Spleen (tissue), 7 donors: Measurements from ENCODE around the gene MYH10.

ENCODE experiments used
- CTCF ChIP-seq, 11 experiments: fragments of 200-600 bp in 7 of 11; fragments of 450-650 bp in 4 of 11; sonication (generic) in 4 of 11; IDR thresholded peaks in 8 of 11; conservative IDR thresholded peaks in 3 of 11; 1 replicate in 7 of 11; 2 replicates in 4 of 11; pipeline versions ENCODE4 v1.4.0 to v1.8.0; 2016 to 2021; ENCODE audit warnings: antibody characterized with exemption in 11 of 11, inconsistent platforms in 4 of 11, mild to moderate bottlenecking in 1 of 11
- POLR2AphosphoS5 ChIP-seq, 3 donors: sonication (generic); formaldehyde crosslinking; IDR thresholded peaks; one replicate each; pipeline ENCODE4 v1.5.1; 2017; ENCODE audit warnings: antibody characterized with exemption in 3 of 3
- donor health status: DM: no; HTN: no; CAD: no; lungs with moderate emphysema.
- donor health status: DM: no; HTN: no; CAD: no.
- donor health status: DM: no; HTN: no; CAD: no.

- TF ChIP-seq CTCF (IDR thresholded peaks at IDR 0.05 in 8 of 11, conservative IDR thresholded peaks at IDR 0.05 in 3 of 11) (no peak), POLR2AphosphoS5 (IDR thresholded peaks at IDR 0.05) (no peak)
Observed at GRCh38 chr17:8504460-8505207, 125.9 kb downstream of the MYH10 start.
